Muscle of arm (tissue), 14 donors: Measurements from ENCODE around the gene RGN. TPM values are rescaled to one million over a fixed set of nuclear protein-coding genes. Genes with fewer than 3 reads are reported as not detected.
"Not testable (repeated sequence)": the region's sequence is repeated elsewhere in the genome, so short reads cannot be mapped to it uniquely, and the experiment has no call there.

ENCODE experiments used
- DNase-seq: peaks from one replicate; pipeline ENCODE4 v3.0.0-alpha.2; 2013
- long read RNA-seq, 11 donors: transcript quantifications; one replicate each; lab custom pipeline, GENCODE V29; 2026
- polyA plus RNA-seq, 12 donors: library from polyadenylated mRNA; unstranded; fragments of 120-200 nt; gene quantifications; one replicate each; pipeline ENCODE4 v1.2.1, GENCODE V29; 2013; ENCODE audit not compliant: insufficient read length in 12 of 12

Gene RGN
- polyA plus RNA-seq: 1 to 10 TPM in 10 of 12 donors, not detected in 2; 1.8 to 4.2 (median 2.2) TPM
- long read RNA-seq, donor 1, partial matches to known transcripts: 14 of 18 reads
- long read RNA-seq, donor 1, other reads (novel, unspliced or antisense): 0 of 18 reads
- long read RNA-seq, donor 2: 0 reads
- long read RNA-seq, donor 3, partial matches to known transcripts: 0 of 1 reads
- long read RNA-seq, donor 3, other reads (novel, unspliced or antisense): 0 of 1 reads
- long read RNA-seq, donor 4: 0 reads
- long read RNA-seq, donor 5, partial matches to known transcripts: 0 of 1 reads
- long read RNA-seq, donor 5, other reads (novel, unspliced or antisense): 0 of 1 reads
- long read RNA-seq, donor 6: 0 reads
- long read RNA-seq, donor 7: 0 reads
- long read RNA-seq, donor 8: 0 reads
- long read RNA-seq, donor 9: 0 reads
- long read RNA-seq, donor 10, partial matches to known transcripts: 0 of 1 reads
- long read RNA-seq, donor 10, other reads (novel, unspliced or antisense): 0 of 1 reads
- long read RNA-seq, donor 11: 0 reads

DNA sequence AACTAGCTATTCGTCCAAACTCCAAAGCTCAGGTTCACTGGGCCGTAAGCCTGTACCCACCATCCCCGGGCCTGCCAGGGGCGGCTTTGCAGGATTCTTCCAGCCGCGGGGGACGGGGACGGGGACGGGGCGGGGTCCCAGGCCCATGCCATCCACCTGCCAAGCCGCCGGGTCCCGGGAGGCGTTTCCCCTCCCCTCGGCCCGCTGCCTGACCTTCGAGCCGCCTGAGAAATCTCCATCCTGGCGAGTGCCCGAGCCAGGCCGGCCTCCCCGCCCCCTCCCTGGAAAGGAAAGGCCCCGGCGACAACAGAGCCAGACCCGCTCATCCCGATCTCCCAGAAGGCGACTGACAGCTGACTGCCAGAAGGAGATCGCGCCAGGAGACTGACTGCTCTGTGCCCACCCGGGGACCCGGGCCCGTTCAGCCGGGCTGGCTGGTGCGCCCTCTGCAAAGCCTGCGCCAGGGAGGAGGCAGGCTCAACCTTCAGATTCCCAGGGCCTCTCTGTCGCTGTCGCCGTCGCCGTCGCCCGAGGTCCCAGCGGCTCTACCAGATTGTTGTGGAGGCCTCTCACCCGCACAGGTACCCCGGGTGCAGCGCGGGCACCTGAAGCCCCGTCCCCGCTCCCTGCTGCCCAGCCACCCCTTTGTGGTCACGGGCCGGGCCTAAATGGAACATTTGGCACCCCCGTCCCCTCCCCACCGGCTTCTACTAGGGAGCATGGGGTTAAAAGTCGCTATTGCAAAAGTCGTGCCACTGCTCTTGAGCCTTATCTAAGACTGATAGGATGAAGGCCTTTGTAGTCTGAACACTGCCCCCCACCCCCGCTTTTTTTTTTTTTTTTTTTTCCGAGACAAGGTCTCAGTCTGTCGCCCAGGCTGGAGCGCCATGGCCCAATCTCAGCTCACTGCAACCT lies at the start of gene RGN:
RGN (plus strand) TSS at position 315 of the 915 bp plus-strand sequence. CDS start 2,702 bp downstream, outside the sequence.
- DNase-seq: no peak

DNA sequence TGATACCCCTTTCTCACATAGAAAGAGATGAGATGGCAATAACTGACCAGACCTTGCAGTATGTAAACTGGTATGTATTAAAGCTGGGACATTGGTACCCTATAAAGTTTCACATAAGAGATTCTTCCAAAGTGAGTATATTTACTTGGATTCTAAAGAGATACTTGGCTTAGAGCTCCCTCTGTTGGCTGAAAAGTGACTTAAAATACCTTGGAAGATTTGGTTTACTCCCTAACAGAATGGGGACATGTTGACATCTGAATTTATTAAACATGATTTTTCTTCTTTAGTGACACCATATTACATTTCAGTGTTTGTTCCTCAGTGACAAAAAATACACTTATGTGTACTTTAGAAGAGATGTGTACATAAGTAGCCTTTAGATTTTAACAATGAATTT lies 47.9 kb upstream of the RGN start:
- peak; percentile 55 for DNase-seq

- DNase-seq: no peak
These were observed 30.3 kb upstream of the RGN start for GRCh38 chrX:47047989-47048388.

DNA sequence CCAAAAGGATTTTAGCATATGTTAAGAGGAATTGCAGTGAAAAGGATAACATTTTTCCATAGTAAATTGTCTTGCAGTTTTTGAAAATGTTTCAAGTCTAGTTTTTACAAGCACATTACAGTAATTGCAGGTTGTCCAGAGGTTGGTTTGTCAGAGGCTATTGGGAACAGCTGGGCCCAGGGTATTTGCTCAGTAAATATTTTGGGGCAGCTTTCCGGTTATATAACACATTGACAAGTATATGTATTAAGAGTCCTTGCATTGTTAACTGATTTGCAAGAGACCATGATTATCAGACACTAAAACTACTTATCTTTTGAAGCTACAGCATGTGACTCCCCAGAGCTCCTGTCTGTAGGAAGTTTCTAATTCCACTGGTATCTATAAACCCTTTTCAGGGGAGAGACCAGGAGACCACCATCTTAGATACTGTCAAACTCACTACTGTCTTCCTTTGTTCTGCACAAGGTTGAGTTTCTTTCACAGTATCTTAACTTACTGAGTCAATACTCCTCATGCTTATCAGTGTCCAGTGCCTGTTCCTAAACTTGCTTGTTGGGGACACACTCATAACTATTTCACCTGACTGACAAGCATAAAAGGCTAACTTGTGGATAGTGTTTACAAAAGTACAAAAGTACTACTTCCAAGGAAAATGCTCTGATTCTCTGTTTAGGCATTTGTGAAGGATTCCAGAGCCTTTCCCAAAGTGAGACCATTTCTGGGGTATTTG lies 18.9 kb upstream of the RGN start:
- DNase-seq: no peak

GRCh38 chrX:47060708-47061107 lies 17.5 kb upstream of the RGN start:
- DNase-seq: no peak

- DNase-seq: no peak
These were observed 16.9 kb upstream of the RGN start for GRCh38 chrX:47061238-47061919.

DNA sequence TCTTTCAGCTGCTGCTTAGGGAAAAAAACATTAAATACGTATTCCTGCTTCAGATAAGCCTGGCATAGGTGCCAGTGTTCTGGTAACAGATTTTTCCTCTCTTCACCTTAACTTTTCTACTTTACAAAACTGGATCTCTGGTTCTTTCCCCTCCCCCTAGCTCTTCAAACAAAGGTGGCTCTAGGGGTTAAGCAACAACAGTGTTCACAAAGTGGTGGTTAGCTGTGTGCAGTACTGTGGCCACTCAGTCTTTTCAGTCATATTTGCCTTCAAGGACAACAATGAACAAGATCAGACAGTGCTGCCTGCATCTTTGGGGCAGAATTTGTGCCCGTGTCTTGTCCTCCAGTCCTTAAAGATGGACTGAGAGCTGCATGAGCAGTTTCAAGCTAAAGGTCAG lies 15.1 kb upstream of the RGN start:
- no peak for DNase-seq

DNA sequence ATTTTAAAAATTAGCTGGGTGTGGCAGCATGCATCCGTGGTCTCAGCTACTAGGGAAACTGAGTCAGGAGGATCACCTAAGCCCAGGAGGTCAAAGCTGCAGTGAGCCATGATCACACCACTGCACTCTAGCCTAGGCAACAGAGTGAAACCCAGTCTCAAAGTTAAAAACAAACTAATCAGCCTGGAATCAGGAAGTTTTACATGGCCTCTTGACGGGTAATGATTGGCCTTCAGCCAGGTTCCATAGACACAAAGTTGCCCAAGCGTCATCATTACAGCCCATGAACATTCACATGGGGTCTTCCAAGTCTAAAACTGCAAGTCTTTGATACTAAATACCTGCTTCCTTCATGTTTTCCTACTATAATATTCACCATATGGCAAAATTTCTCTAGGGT lies 10.0 kb upstream of the RGN start:
- no peak for DNase-seq

DNA sequence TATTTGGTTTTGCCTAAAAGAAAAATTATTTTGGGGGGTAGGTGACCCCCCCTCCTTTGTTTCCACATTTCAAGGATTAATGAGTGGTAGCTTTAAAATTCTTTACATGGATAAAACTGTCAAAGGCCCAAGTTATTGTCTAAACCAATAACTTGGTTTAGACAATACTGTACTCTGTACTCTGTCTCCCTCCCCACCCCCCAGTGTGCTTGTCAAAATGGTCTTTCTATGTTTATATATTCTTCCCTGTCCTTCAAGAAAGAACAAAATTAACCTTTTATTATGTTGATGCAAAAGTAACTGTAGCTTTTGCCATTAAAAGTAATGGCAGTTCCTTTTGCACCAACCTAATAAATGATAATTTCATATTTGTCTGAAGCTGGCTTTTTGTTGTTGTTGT lies 9.5 kb upstream of the RGN start:
- no peak for DNase-seq

DNA sequence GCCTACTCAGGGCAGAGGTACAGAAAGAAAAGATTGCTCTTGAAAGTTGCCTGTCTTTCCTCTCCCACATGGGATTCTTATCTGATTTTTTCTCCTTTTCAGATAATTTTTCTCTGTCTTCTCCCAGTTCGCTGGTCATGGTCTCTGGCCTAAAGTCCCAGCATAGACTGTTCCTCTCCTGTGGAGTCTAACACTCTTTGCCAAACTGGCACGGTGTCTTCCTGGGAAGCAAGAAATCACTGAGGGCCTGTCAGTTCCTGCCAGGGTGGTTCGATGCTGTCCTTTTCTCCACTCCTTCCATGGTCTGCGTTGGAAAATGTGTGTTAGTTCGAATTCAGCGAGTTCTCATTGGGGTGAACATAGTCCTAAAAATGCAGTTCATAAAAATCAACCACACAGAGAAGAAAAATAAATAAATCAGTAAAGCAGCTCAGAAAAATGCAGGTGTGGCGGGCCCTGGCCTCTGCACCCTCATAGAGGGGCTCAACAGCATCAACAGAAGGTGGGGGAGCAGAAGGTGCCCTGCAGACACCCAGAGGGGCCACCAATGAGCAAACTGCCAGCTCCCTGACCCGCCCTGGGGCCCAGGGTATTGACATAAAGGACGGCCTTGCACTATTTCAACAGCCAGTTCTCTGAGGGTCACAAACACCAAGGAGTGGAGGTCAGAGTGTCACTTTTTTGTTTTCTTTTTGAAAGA lies 2.1 kb downstream of the RGN start:
- no peak for DNase-seq

GRCh38 chrX:47080915-47081236 lies 2.6 kb downstream of the RGN start:
- no peak for DNase-seq

DNA sequence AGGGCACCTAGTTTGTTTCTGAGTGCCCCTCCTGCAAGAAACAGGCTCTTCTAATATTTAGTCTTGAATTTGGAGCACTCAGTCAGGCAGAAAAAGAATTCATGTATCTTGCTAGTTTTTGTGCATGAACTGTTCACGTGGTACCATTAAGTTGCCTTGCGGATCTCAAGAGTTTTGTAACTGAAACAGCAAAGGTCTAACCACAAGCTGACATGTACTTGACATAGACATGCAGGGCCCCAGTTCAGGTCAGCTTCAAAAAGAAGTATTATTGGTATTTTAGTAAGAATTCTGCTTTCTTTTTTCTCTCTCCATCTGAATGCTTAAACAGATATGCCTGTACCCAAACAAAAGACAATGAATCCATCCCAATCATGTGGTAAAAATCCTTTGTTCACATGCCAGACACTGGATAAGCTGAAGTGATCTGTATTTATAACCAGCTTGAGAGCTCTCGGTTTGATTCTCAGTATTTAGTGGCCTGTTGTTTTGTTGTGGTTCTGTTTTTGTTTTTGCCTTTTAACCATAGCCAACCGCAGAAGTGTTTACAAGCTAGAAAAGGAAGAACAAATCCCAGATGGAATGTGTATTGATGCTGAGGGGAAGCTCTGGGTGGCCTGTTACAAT lies 13.0 kb downstream of the RGN start:
- DNase-seq: no peak

- DNase-seq: no peak
These were observed 15.0 kb downstream of the RGN start for GRCh38 chrX:47093248-47093647.

- DNase-seq: no peak
These were observed 15.6 kb downstream of the RGN start for GRCh38 chrX:47093860-47094259.

GRCh38 chrX:47097018-47097417 lies 18.8 kb downstream of the RGN start:
- DNase-seq: no peak

DNA sequence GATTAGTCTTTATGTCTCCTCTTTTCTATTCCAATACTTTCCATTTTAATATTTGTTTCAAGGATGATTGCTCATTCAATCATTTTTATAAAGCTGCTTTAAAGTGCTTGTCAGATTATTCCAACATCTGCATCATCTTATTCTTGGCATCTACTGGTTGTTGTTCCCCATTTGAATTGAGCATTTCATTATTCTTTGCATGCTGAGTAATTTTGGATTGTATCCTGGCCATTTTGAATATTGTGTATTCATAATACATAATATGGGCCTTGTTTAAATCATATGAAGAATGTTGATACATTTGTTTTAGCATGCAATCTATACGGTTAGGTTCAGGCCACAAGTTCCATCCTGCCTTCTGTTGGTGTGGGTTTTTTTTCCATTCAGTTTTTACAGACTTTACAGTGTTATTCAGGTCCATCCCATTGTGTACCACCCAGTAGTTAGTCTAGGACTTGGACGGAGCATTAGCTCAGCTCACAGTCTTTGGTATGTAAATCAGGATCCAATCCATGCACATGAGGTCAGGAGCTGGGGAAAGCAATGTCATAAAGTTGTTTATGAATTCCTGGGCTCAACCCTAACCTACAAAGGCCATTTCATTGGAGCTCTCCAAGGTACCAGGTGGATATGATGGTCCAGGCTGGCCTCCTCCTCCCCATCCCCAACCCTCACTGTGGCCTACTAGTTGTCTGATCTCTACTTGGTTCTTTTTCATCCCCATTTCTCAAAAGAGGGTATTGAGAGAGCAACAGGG lies 20.3 kb downstream of the RGN start:
- no peak for DNase-seq

DNA sequence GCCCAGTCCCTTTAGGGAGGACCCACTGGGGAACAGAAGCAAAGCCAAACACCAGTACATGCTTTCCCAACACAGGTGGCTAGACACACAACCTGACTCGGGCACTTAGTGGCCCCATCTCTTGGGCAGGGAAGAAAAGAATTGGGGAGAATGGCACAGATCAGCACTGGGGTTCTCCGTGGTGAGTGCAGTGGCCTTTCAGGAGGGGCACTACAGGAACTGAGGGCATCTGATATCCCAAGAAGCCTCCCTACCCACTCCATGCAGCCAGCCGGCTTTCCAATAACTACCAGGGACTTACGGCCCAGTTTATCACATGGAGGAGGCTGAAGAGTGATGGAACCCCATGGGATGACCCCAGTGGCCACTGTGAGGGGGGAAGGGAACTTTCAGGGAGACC lies 23.0 kb downstream of the RGN start:
- DNase-seq: no peak

DNA sequence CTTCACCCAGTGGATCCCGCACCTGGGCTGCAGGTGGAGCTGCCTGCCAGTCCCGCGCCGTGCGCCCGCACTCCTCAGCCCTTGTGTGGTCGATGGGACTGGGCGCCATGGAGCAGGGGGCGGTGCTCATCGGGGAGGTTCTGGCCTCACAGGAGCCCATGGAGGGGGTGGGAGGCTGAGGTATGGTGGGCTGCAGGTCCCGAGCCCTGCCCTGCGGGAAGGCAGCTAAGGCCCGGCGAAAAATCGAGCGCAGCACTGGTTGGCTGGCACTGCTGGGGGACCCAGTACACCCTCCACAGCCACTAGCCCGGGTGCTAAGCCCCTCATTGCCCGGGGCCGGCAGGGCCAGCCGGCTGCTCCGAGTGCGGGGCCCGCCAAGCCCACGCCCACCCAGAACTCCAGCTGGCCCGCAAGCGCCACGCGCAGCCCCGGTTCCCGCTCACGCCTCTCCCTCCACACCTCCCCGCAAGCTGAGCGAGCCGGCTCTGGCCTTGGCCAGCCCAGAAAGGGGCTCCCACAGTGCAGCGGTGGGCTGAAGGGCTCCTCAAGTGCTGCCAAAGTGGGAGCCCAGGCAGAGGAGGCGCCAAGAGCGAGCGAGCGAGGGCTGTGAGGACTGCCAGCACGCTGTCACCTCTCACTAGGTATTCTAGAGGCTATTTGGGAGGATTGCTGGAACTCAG lies 32.8 kb downstream of the RGN start:
- not testable (repeated sequence) for DNase-seq
